ENCODE measurements around the gene SMAD1. TPM values are rescaled to one million over a fixed set of nuclear protein-coding genes. Genes with fewer than 3 reads are reported as not detected.
A peak's percentile ranks its signal among the peaks of the same experiment; 100 is the strongest.

SMAD1 gene
- total RNA-seq, 1 experiment from 2014 or later, result 21.1 TPM

DNA sequence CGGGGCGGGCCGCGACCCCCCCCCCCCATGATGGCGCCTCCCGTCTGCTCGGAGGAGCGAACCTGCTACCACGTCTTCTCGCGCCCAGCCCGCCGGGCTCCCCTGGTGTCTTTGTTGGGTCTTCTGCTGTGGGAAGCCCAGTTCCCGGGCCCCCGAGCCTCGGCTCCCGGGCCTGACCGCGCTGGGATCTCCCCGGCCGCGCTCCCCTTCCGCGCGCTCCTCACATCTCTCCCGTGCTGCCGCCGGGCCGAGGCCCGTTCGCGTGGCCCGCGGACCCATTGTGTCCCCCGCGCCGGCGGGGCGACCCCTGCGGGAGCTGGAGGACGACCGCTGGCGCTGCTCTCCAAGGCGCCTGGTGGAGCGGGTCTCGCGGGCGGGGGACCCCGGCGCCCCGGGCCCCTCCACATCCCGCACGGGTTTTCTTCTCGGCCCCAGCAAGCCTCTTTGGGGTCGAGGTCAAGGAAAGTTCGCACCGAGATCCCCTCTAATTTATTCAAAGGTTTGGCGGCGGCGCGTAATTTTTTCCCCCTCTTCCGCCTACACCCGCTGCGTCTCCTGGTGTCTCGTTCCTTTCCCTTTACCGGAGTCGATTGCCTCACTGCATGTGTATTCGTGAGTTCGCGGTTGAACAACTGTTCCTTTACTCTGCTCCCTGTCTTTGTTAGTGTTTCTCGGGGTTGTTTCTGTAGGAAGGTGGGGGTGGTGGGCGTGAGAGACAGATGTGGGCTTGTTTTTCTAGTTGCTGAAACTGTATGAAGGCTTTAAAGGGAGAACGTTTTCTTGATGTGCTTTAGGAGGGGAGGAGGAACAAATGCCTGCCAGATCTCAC is 770 bp downstream of the SMAD1 start:
- H3K27ac Mint-ChIP-seq, result peak overlapping the region in 2 of 3 experiments; percentile 68 to 85; a peak in 2 of 7 replicates
- H3K4me1 ChIP-seq (ENCODE audit: insufficient read depth, low read length), result no peaks in the 10 kb centered on the region
- no peak overlapping the region for H2BK12ac ChIP-seq (ENCODE audit: insufficient read length, low read depth, low read length)
- H2AFZ ChIP-seq (ENCODE audit: low read length), result peak overlapping the region; percentile 85
- TF ChIP-seq, protein P1, sequence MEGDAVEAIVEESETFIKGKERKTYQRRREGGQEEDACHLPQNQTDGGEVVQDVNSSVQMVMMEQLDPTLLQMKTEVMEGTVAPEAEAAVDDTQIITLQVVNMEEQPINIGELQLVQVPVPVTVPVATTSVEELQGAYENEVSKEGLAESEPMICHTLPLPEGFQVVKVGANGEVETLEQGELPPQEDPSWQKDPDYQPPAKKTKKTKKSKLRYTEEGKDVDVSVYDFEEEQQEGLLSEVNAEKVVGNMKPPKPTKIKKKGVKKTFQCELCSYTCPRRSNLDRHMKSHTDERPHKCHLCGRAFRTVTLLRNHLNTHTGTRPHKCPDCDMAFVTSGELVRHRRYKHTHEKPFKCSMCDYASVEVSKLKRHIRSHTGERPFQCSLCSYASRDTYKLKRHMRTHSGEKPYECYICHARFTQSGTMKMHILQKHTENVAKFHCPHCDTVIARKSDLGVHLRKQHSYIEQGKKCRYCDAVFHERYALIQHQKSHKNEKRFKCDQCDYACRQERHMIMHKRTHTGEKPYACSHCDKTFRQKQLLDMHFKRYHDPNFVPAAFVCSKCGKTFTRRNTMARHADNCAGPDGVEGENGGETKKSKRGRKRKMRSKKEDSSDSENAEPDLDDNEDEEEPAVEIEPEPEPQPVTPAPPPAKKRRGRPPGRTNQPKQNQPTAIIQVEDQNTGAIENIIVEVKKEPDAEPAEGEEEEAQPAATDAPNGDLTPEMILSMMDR (conservative IDR thresholded peaks at IDR 0.05), result 0 out of 3 replicates have a peak, but pooled peaks have one; percentile 8
- H4K20me1 ChIP-seq (ENCODE audit: control insufficient read depth, insufficient read depth, insufficient read length), result no peaks in the 10 kb centered on the region
- H3K36me3 Mint-ChIP-seq (ENCODE audit: insufficient read depth in 1 of 3, low read depth in 3 of 3), result peaks cover 0 to 7% (median 3%) of the 10 kb centered on the region in 3 experiments; a peak in 3 of 7 replicates
- H3K18ac ChIP-seq (ENCODE audit: insufficient read length, low read depth, low read length), result peak overlapping the region; percentile 92
- H4K5ac ChIP-seq (ENCODE audit: insufficient read length, low read depth, low read length), result no peak overlapping the region
- H3K9ac ChIP-seq (ENCODE audit: extremely low read depth, insufficient read length, low read length), result peak overlapping the region; percentile 89
- H3K4ac ChIP-seq (ENCODE audit: low read depth, low read length), result no peak overlapping the region; the same call in 1 of the 2 replicates
- H3K4me3 Mint-ChIP-seq, result no peak overlapping the region
- H3T11ph ChIP-seq (ENCODE audit: low read length), result no peak overlapping the region
- H2BK15ac ChIP-seq (ENCODE audit: low read depth, low read length), result no peak overlapping the region; the same call in 1 of the 2 replicates
- H3K23me2 ChIP-seq (ENCODE audit: insufficient read length, low read depth, low read length, poor library complexity, severe bottlenecking), result peaks cover 13% of the 10 kb centered on the region
- H3K9me3 Mint-ChIP-seq, result peaks cover 6% of the 10 kb centered on the region in 2 experiments; a peak in 3 of 5 replicates
- H4K8ac ChIP-seq (replicated peaks; ENCODE audit: insufficient read length, low read depth, low read length), result no peak overlapping the region
- H3K56ac ChIP-seq (ENCODE audit: insufficient read length, low read depth, low read length), result no peak overlapping the region
- no CpG with 5 or more reads among the region's 73 CpGs for WGBS (ENCODE audit: extremely low coverage, insufficient read length, low lambda C conversion rate)
- peak; percentile 52 for DNase-seq
- no peaks in the 10 kb centered on the region for H3K9me3 ChIP-seq (ENCODE audit: control insufficient read depth, low read depth, low read length)
- no peaks in the 10 kb centered on the region for H3K79me1 ChIP-seq (ENCODE audit: insufficient read depth, low read depth, low read length, poor library complexity, severe bottlenecking)
- peak overlapping the region; percentile 86 for H3K4me2 ChIP-seq (ENCODE audit: insufficient read depth, insufficient read length, low read length)
- peaks cover 14 to 16% of the 10 kb centered on the region in 2 experiments for H3K4me1 Mint-ChIP-seq
- no peak overlapping the region for H2BK20ac ChIP-seq (ENCODE audit: low read depth, low read length, poor library complexity, severe bottlenecking)
- H3K27me3 Mint-ChIP-seq (ENCODE audit: low read depth), result peaks cover 8% of the 10 kb centered on the region
- H3K79me2 ChIP-seq (ENCODE audit: insufficient read depth, low read length), result peaks cover 7% of the 10 kb centered on the region; the same call in 1 of the 2 replicates
- H3K27ac ChIP-seq (ENCODE audit: insufficient read length, low read depth, low read length), result no peak overlapping the region
- H3K23ac ChIP-seq (ENCODE audit: insufficient read length, low read depth, low read length), result no peak overlapping the region
- H2AK5ac ChIP-seq (ENCODE audit: insufficient read length, low read length), result no peak overlapping the region
- no peak overlapping the region for H2BK120ac ChIP-seq (ENCODE audit: low read depth, low read length, poor library complexity, severe bottlenecking)
- no peaks in the 10 kb centered on the region for H3K27me3 ChIP-seq (ENCODE audit: insufficient read depth, low read length)
- H2BK5ac ChIP-seq (ENCODE audit: insufficient read length, low read length), result no peak overlapping the region
- H4K91ac ChIP-seq (ENCODE audit: insufficient read length, low read depth, low read length), result no peak overlapping the region
- H3K14ac ChIP-seq (ENCODE audit: insufficient read depth, low read length), result peak overlapping the region; percentile 91
